Thyroid gland (tissue), 4 donors: ENCODE results near the gene HID1.

Experiments used
- CTCF ChIP-seq, 6 experiments: fragments of 200-600 bp in 3 of 6; fragments of 450-650 bp in 3 of 6; sonication (generic) in 3 of 6; IDR thresholded peaks; one replicate each; pipeline ENCODE4 v1.5.1; 2016 to 2019; ENCODE audit warnings: antibody characterized with exemption in 6 of 6, mild to moderate bottlenecking in 2 of 6, inconsistent platforms in 1 of 6, moderate library complexity in 1 of 6
- POLR2A ChIP-seq, 2 donors: fragments of 450-650 bp; IDR thresholded peaks; one replicate each; pipeline ENCODE4 v1.6.1; 2017; ENCODE audit warnings: antibody characterized with exemption in 2 of 2, mild to moderate bottlenecking in 2 of 2, moderate library complexity in 1 of 2

GRCh38 chr17:74903034-74903433 lies 69.5 kb downstream of the HID1 start:
- TF ChIP-seq CTCF (IDR thresholded peaks at IDR 0.05) (no peak), POLR2A (IDR thresholded peaks at IDR 0.05) (no peak)
